Measurements from ENCODE around the gene COL16A1.

GRCh38 chr1:31751822-31752241 is 48.0 kb upstream of the COL16A1 start:
- TF ChIP-seq POLR2AphosphoS5 (IDR thresholded peaks at IDR 0.05) (no peak), POLR2A (IDR thresholded peaks at IDR 0.05) (no peak), EP300 (IDR thresholded peaks at IDR 0.05; ENCODE audit: low read depth) (no peak), CTCF (IDR thresholded peaks at IDR 0.05) (no peak)

Measured in transverse colon (tissue), 4 donors.